ENCODE measurements around the gene TBPL1.

The TBPL1 gene

DNA sequence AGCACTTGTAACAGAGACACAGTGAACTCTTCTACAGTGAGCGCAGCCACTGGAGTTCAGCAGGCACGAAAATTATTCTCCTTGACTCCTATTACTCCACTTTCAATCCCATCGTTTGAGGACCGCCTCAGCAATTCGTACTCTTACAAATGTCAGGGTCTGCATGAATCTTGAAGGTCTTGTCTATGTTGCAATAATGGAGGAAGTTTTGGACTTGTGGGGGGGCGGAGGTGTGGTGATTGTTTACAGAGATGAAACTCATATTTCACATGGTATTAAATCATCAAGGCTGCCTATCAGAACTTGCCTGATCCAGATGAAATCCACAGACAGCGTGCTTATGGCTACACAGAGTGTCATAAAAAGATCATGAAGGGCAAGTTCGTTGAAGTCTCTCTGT is 57.4 kb downstream of the TBPL1 start:
- H3K4me3 ChIP-seq (ENCODE audit: low read depth, low read length), result no peak overlapping the region
- TF ChIP-seq, protein P1, sequence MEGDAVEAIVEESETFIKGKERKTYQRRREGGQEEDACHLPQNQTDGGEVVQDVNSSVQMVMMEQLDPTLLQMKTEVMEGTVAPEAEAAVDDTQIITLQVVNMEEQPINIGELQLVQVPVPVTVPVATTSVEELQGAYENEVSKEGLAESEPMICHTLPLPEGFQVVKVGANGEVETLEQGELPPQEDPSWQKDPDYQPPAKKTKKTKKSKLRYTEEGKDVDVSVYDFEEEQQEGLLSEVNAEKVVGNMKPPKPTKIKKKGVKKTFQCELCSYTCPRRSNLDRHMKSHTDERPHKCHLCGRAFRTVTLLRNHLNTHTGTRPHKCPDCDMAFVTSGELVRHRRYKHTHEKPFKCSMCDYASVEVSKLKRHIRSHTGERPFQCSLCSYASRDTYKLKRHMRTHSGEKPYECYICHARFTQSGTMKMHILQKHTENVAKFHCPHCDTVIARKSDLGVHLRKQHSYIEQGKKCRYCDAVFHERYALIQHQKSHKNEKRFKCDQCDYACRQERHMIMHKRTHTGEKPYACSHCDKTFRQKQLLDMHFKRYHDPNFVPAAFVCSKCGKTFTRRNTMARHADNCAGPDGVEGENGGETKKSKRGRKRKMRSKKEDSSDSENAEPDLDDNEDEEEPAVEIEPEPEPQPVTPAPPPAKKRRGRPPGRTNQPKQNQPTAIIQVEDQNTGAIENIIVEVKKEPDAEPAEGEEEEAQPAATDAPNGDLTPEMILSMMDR (IDR thresholded peaks at IDR 0.05; ENCODE audit: low read depth, low read length), result no peak

DNA sequence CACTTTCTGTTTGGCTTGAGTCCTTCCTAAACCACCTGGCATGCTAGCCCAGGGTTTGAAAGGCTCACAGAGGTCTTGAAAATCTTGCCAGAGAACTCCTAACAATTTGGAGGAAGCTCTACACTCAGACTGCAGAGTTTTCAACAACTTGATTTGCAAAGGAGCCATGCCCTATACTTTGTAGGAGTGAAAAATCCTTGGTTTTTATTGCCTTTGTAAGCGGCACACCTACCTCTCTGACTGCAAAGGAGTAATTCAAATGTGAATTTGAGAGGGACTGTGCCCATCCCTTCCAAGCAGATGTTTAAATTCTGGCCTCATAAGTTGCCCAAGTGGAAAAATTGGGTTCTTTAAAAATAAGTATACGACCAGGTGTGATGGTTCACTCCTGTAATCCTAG is 58.0 kb downstream of the TBPL1 start:
- H3K4me3 ChIP-seq (ENCODE audit: low read depth, low read length), result no peak overlapping the region
- TF ChIP-seq, protein P1 (IDR thresholded peaks at IDR 0.05; ENCODE audit: low read depth, low read length), result no peak

DNA sequence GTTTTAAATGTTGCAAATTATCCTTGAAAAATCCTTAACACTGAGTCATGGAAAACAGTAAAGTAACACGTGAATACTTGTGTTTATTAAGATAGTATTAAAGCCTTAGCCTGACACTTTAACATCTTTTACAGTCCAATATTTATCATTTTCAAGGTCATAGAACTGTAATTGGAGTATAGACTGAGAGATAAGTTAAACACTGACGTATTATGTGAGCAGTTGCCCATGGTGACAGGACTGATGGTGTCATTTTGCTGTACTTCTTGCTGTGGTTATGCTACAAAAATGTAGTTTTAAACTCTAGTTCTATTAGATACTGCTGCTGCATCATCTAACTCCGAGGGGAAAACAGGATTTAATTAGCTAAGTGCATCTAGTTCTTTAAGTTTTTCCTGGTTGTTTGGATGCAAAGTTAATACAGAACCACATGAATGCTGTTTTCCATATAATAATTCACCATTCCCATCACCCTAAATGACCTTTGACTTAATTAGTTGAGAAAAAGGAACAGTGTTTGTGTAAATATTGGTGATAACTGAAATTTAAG is 61.6 kb downstream of the TBPL1 start:
- TF ChIP-seq, protein P1 (IDR thresholded peaks at IDR 0.05; ENCODE audit: low read depth, low read length), result no peak
- no peak overlapping the region for H3K4me3 ChIP-seq (ENCODE audit: low read depth, low read length)

DNA sequence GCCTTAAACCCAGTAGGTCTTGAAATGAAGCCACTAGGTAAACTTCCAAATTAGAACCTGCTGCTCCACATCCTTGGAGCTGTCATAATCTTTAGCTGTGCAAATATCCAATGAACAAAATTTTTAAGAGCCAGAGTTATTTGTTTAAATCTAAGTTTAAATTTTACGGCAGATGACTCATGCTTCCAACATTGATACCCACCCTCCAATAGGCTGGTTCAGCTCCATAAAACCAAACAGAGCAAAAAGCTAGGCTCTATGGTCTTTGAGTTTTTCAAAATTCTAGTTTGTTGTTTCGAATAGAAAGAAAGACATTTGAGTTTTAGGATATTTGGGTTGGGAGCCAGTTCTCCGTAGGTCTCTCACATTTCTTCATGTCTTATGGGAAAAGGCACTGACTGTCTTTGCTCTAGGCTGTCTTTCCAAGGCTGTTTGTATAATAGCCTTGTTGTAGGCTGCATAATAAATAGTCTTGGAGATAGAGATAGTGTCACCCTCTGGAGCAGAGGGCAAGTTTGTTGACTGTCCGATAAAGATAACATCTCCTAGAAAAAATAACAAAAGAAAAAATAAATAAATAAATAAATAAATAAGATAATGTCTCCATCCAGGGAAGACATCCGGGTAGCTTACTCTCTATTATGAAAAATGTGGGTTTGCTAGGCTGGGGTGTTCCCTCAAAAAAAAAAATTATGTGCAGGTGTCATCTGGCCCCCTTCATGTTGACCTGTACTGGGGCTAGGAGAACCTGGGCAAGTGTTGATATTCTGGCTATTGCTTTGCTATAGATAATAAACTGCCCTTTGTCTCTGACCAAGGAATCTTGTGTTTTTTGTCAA is 62.9 kb downstream of the TBPL1 start:
- H3K4me3 ChIP-seq (ENCODE audit: low read depth, low read length), result no peak overlapping the region
- TF ChIP-seq, protein P1 (IDR thresholded peaks at IDR 0.05; ENCODE audit: low read depth, low read length), result no peak

GRCh38 chr6:134016558-134016814 is 63.5 kb downstream of the TBPL1 start:
- TF ChIP-seq, protein P1 (IDR thresholded peaks at IDR 0.05; ENCODE audit: low read depth, low read length), result no peak
- no peak overlapping the region for H3K4me3 ChIP-seq (ENCODE audit: low read depth, low read length)

GRCh38 chr6:134020071-134020470 is 67.0 kb downstream of the TBPL1 start:
- no peak overlapping the region for H3K4me3 ChIP-seq (ENCODE audit: low read depth, low read length)
- TF ChIP-seq, protein P1 (IDR thresholded peaks at IDR 0.05; ENCODE audit: low read depth, low read length), result no peak

GRCh38 chr6:134020543-134020942 is 67.5 kb downstream of the TBPL1 start:
- TF ChIP-seq, protein P1 (IDR thresholded peaks at IDR 0.05; ENCODE audit: low read depth, low read length), result no peak
- no peak overlapping the region for H3K4me3 ChIP-seq (ENCODE audit: low read depth, low read length)

All from WI38 (cell line).